ENCODE data around the gene CHAF1A. TPM values are rescaled to one million over a fixed set of nuclear protein-coding genes. Genes with fewer than 3 reads are reported as not detected.

CHAF1A gene
- total RNA-seq, 1 experiment from 2014 or later: 161 TPM

DNA sequence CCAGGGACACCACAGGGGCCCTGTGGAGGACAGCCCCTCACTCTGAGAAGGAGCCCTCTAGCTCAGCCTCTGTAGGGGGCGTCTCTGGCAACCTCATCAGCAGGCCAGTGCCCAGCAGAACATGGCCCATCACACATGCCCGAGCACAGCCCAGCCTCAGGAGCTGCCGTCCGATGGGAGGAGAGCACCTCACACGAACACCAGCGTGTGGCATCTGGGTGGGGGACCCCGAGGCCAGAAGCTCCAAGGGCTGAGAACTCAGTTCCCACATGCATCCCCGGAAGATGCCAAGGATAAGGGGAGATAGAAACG, 13.4 kb upstream of the CHAF1A start (continued):
- TF ChIP-seq, protein P1, sequence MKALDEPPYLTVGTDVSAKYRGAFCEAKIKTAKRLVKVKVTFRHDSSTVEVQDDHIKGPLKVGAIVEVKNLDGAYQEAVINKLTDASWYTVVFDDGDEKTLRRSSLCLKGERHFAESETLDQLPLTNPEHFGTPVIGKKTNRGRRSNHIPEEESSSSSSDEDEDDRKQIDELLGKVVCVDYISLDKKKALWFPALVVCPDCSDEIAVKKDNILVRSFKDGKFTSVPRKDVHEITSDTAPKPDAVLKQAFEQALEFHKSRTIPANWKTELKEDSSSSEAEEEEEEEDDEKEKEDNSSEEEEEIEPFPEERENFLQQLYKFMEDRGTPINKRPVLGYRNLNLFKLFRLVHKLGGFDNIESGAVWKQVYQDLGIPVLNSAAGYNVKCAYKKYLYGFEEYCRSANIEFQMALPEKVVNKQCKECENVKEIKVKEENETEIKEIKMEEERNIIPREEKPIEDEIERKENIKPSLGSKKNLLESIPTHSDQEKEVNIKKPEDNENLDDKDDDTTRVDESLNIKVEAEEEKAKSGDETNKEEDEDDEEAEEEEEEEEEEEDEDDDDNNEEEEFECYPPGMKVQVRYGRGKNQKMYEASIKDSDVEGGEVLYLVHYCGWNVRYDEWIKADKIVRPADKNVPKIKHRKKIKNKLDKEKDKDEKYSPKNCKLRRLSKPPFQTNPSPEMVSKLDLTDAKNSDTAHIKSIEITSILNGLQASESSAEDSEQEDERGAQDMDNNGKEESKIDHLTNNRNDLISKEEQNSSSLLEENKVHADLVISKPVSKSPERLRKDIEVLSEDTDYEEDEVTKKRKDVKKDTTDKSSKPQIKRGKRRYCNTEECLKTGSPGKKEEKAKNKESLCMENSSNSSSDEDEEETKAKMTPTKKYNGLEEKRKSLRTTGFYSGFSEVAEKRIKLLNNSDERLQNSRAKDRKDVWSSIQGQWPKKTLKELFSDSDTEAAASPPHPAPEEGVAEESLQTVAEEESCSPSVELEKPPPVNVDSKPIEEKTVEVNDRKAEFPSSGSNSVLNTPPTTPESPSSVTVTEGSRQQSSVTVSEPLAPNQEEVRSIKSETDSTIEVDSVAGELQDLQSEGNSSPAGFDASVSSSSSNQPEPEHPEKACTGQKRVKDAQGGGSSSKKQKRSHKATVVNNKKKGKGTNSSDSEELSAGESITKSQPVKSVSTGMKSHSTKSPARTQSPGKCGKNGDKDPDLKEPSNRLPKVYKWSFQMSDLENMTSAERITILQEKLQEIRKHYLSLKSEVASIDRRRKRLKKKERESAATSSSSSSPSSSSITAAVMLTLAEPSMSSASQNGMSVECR (CRISPR knock-in tag; IDR thresholded peaks at IDR 0.05; ENCODE audit: borderline replicate concordance): no peak
- TF ChIP-seq, protein P2, sequence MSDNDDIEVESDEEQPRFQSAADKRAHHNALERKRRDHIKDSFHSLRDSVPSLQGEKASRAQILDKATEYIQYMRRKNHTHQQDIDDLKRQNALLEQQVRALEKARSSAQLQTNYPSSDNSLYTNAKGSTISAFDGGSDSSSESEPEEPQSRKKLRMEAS (CRISPR knock-in tag; IDR thresholded peaks at IDR 0.05): no peak

DNA sequence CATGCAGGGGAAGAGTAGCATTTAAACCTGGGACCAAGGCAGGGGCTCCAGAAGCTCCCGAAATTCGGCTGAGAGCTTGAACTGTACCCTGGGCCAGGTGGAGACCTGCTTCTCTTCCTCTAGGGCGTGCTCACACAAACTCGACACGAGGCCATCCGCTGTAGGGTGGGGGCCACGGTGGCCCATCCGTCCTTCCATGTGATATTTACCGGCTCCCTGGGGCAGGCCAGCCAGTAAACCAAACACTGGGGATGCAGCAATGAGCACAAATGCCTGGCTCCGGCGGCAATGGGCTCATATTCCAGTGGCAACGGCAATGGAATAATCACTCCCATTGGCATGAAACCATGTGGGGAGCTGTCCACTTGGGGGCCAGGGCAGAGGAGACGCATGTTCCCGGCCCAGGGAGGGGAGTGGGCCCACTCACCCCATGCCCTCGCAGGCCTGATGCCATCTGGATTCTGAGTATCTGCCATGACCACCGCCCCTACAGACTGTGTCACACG, 12.9 kb upstream of the CHAF1A start:
- Mint-ChIP-seq H3K27me3 (ENCODE audit: low read depth) (no peaks in the 10 kb centered on the region; the same call in 1 of the 2 replicates), H3K36me3 (peaks cover 3% of the 10 kb centered on the region), H3K9me3 (no peaks in the 10 kb centered on the region), H3K27ac (no peak overlapping the region), H3K4me3 (no peak overlapping the region; the same call in 1 of the 2 replicates), H3K4me1 (peaks cover 46% of the 10 kb centered on the region)
- ATAC-seq (no peak), DNase-seq (ENCODE audit: low spot score) (no peak)
- POLR2A ChIA-PET: interaction anchor here (0.6 kb wide), 1 partner anchor 14 kb away, joined by 3 read pairs; no protein-coding TSS in a partner anchor
- CTCF ChIA-PET: interaction anchor here (0.6 to 5.3 kb wide), 9 partner anchors 9 to 122 kb away, joined by 3 to 48 read pairs (median 7); partner anchors contain the start of genes CHAF1A and SH3GL1
- TF ChIP-seq NR1H2 (CRISPR knock-in tag; IDR thresholded peaks at IDR 0.05) (no peak), FOXK1 (CRISPR knock-in tag; IDR thresholded peaks at IDR 0.05) (no peak)

DNA sequence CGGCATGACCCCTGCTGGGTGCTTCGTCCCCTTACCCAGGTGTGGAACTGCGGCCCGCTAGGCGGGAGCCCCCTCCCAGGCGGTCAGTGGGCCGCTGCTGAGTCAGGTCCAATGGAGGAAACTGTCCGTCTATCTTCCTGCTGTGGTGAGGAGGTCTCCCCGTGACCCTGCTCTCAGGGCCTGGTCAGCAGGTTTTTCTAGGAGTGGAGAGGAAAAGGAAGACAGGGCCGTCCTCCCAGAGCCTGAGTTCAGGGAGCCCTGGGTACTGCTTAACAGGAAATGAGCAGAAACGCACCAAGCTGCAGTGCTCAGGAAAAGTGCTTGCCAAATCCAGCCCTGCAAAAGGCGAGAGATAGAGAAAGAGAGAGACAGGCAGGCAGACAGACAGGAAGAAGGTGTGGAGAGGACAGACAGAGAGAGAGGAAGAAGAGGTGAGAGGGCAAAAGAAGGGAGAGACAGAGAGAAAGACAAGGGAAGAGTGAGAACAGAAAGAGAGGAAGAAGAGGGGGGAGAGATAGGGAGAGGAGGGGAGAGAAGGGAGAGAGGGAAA, 12.3 kb upstream of the CHAF1A start:
- Mint-ChIP-seq H3K27me3 (ENCODE audit: low read depth) (no peaks in the 10 kb centered on the region; the same call in 1 of the 2 replicates), H3K27ac (peak overlapping the region; percentile 47), H3K4me1 (peaks cover 46% of the 10 kb centered on the region), H3K36me3 (peaks cover 6% of the 10 kb centered on the region), H3K9me3 (no peaks in the 10 kb centered on the region), H3K4me3 (peak overlapping the region; percentile 66)
- no peak for DNase-seq (ENCODE audit: low spot score)
- CTCF ChIA-PET: interaction anchor here (0.6 to 5.3 kb wide), 16 partner anchors 9 to 250 kb away, joined by 3 to 48 read pairs (median 6); partner anchors contain the start of genes CHAF1A and SH3GL1
- POLR2A ChIA-PET: interaction anchor here (0.6 to 1.8 kb wide), 4 partner anchors 10 to 47 kb away, joined by 3 to 12 read pairs (median 6); partner anchors contain the start of genes CHAF1A and SH3GL1
- TF ChIP-seq, protein P3, sequence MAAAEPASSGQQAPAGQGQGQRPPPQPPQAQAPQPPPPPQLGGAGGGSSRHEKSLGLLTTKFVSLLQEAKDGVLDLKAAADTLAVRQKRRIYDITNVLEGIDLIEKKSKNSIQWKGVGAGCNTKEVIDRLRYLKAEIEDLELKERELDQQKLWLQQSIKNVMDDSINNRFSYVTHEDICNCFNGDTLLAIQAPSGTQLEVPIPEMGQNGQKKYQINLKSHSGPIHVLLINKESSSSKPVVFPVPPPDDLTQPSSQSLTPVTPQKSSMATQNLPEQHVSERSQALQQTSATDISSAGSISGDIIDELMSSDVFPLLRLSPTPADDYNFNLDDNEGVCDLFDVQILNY (CRISPR knock-in tag; IDR thresholded peaks at IDR 0.05): no peak
- no peak for TF ChIP-seq CBFB (CRISPR knock-in tag; IDR thresholded peaks at IDR 0.05; ENCODE audit: low read depth)
- TF ChIP-seq FOXP1 (CRISPR knock-in tag; IDR thresholded peaks at IDR 0.05; ENCODE audit: borderline replicate concordance): no peak
- TF ChIP-seq ELF4 (CRISPR knock-in tag; IDR thresholded peaks at IDR 0.05; ENCODE audit: low read depth): no peak
- TF ChIP-seq, protein P4, sequence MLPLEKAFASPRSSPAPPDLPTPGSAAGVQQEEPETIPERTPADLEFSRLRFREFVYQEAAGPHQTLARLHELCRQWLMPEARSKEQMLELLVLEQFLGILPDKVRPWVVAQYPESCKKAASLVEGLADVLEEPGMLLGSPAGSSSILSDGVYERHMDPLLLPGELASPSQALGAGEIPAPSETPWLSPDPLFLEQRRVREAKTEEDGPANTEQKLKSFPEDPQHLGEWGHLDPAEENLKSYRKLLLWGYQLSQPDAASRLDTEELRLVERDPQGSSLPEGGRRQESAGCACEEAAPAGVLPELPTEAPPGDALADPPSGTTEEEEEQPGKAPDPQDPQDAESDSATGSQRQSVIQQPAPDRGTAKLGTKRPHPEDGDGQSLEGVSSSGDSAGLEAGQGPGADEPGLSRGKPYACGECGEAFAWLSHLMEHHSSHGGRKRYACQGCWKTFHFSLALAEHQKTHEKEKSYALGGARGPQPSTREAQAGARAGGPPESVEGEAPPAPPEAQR (CRISPR knock-in tag; IDR thresholded peaks at IDR 0.05): no peak
- TF ChIP-seq, protein P5, sequence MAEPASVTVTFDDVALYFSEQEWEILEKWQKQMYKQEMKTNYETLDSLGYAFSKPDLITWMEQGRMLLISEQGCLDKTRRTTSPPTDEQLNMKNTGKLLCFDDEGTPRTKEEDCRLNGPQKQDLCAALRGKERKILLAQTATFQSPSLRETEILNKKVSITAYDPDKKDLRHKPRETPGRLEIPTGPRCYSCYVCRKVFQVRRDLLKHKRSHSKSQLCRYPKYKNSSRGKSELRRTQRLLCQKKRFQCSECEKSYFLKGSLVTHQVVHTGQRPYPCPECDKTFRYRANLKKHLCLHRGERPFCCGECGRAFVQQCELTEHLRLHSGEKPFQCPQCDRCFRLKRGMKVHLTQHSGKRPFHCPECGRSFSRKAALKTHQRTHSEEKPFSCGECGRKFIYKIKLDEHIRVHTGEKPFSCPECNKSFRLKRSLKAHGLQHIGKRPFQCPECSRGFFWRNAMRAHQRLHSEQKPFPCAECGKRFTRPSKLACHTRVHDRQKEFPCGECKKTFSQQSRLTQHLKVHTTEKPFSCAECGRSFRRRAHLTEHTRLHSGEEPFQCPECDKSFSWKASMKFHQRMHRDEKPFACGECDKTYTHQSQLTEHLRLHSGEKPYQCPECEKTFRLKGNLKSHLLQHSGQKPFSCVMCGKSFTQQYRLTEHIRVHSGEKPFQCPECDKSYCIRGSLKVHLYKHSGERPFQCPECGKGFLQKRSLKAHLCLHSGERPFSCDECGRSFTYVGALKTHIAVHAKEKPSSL (CRISPR knock-in tag; conservative IDR thresholded peaks at IDR 0.05): no peak
- TF ChIP-seq ZBTB21 (CRISPR knock-in tag; IDR thresholded peaks at IDR 0.05; ENCODE audit: borderline replicate concordance): no peak
- TF ChIP-seq NR1H2 (CRISPR knock-in tag; IDR thresholded peaks at IDR 0.05): no peak
- no peak for TF ChIP-seq HMGA2 (CRISPR knock-in tag; IDR thresholded peaks at IDR 0.05)
- no peak; the same call in 1 of the 2 replicates for ATAC-seq
